GM12874 (cell line): ENCODE data around the gene TMC5.

Experiments
- TF ChIP-seq, protein P1 (sequence below): IDR thresholded peaks from 2 replicates; pipeline ENCODE4 v1.5.1; 2011; ENCODE audit warnings: low read depth, mild to moderate bottlenecking, control low read depth, low read length, moderate library complexity; ENCODE audit not compliant: insufficient read depth

TMC5 gene

DNA sequence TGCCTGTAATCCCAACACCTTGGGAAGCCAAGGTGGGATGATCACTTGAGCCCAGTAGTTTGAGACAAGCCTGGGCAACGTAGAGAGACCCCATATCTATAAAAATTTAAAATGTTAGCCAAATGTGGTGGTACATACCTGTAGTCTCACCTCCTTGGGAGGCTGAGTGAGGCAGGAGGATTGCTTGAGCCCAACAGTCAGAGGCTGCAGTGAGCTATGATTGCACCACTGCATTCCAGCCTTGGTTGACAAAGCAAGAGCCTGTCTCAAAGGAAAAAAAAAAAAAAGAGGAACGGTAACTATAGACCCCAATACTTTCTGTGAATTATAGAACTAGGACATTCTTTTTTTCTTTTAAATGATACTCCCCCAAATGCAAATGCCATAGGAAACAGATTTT, 1.8 kb upstream of the TMC5 start:
- TF ChIP-seq, protein P1, sequence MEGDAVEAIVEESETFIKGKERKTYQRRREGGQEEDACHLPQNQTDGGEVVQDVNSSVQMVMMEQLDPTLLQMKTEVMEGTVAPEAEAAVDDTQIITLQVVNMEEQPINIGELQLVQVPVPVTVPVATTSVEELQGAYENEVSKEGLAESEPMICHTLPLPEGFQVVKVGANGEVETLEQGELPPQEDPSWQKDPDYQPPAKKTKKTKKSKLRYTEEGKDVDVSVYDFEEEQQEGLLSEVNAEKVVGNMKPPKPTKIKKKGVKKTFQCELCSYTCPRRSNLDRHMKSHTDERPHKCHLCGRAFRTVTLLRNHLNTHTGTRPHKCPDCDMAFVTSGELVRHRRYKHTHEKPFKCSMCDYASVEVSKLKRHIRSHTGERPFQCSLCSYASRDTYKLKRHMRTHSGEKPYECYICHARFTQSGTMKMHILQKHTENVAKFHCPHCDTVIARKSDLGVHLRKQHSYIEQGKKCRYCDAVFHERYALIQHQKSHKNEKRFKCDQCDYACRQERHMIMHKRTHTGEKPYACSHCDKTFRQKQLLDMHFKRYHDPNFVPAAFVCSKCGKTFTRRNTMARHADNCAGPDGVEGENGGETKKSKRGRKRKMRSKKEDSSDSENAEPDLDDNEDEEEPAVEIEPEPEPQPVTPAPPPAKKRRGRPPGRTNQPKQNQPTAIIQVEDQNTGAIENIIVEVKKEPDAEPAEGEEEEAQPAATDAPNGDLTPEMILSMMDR: no peak

DNA sequence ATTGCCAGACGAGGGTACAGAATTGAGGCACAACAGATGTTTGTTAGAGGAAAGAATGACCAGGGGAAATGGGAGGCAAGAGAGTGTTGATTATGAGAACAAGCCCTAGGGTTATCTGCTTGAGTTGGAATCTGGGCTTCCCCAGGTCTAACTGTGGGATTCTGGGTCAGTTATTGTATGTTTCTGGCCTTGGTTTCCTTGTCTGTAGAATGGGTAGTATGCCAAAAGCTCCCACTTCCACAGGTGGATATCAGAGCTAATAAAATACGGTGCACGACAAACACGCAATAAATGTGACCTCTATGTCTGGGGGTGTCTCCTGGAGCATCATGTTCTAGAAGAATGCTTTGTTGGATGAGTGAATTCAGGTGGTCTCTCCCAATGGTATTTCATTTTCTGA, 517 bp downstream of the TMC5 start:
- TF ChIP-seq, protein P1: no peak

DNA sequence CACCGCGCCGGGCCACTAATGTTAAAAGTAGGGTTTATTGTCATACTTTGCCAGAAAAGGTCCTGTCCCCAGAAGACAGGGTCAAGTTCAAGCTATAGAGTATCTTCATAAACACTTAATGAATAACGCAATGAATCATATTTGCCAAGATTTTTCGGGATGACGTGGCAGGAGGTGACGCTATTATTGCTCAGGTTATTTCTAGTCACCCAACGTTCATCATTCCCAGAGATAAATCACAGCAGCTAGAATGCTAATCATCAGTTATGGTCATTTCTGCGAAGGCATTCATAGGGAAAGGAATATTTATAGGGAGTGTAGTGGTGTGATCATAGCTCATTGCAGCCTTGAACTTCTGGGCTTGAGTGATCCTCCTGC, 2.0 kb downstream of the TMC5 start:
- TF ChIP-seq, protein P1: no peak

DNA sequence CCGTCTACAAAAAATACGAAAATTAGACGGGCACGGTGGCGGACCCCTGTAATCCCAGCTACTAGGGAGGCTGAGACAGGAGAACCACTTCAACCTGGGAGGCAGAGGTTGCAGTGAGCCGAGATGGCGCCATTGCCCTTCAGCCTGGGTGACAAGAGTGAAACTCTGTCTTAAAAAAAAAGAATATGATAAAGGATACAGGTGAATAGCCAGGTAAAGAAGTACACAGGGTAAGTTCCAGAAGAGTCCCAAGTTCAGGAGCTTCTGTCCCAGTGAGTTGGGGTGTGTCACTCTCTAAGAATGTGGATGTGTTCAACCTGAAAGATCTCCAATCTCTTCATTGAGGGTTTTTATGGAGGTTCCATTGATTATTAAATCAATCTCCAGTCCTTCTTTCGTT, 6.8 kb downstream of the TMC5 start:
- TF ChIP-seq, protein P1: no peak

DNA sequence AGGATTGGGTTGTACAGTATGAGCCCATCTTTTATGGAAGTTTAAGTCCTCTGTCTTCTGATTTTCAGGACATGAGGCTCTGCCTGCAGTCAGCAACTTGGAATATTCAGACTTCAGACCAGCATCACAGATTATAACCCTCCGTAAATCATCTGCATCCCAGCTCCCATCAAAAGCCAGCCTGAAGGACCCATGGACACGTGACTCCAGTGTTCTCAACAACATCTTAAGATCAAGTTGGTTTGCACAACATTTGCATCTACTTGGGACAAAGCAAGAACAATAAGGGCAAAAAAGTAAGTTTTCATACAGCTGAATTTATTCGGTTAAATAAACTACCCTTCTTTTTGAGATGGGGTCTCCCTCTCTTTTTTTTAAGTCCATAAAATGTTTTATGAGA, 12.7 kb downstream of the TMC5 start:
- TF ChIP-seq, protein P1: no peak

DNA sequence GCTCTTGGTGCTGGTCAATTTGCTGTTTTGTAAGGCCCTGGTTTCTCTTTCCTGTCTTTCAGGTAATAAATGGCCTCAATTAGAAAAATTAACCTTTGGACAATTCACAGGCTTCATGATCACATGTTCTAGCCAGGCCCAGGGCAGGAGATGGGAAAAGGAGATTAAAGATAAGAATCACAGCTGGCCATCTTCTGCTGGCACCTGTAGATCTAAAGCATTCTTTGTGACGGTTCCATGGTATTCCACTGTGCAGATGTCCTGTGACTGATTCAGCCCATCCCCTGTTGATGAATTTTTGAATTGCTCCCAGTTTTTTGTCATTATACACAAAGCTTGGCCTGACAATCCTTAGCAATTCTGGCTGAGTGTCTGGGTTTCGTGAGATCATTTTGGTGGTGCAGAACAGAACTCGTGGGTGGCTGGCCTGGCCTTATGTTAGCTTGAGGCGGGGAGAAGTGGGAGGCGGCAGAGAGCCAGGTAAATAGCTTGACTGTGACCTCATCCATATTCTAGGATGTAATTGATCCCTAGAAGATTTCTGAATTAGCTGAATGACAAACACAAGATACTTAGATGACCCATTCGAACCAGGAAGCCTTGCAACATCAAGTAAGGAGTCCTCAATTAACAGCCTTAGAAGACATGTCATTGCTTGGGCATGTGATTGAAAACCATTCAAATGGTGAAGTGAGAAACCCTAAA, 14.1 kb downstream of the TMC5 start:
- TF ChIP-seq, protein P1: no peak

DNA sequence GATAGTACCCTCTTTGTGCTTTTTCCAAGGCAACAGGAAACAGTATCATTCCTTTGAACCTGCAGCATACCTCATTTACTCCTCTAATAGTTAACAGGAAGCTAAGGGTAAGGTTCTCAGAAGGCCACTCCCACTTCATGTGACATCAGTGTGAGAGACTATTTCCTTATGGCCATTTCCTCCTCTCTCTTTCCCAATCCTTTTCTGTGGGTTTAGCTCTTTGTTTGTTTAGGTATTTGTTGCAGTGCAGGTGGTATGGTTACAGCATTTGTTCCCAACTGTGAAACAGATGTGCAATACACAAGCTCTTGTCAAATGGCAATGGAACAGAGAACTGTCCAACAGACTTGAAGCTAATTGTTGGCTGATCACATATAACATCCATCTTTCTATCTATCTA, 14.7 kb downstream of the TMC5 start:
- TF ChIP-seq, protein P1: no peak

DNA sequence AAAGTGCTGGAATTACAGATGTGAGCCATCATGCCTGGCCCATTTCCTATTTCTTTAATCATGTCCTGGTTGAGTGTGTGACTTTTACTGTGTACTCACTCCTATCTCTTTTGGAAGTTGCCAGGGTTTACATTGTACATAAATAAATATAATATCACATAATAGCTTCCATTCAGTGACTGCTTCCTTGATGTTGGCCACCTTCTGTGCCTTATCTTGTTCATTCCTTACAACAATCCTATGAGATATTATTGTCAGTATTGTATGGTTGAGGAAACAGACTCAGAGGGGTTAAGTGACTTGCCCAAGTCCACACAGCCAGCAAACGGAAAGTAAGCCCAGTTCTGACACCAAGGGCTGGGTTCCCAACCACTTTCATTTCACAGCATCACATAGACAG, 16.9 kb downstream of the TMC5 start:
- TF ChIP-seq, protein P1: no peak
